Small intestine (tissue), 7 donors: Measurements from ENCODE around the gene SPCS3. TPM values are rescaled to one million over a fixed set of nuclear protein-coding genes. Genes with fewer than 3 reads are reported as not detected.

Experiments
- DNase-seq, 2 donors: peaks; one replicate each; pipeline versions ENCODE4 v3.0.0 to v3.0.0-alpha.2; 2013
- FAIRE-seq: peaks from 2 replicates; lab custom pipeline; 2012; peaks lifted over from hg19 to GRCh38; lab: Jason Lieb, UNC
- H3K27ac ChIP-seq, 3 donors: one replicate each; pipeline ENCODE4 v1.5.1; 2013; ENCODE audit warnings: low read length in 2 of 3, mild to moderate bottlenecking in 2 of 3, control low read depth in 1 of 3, inconsistent platforms in 1 of 3, low read depth in 1 of 3, moderate library complexity in 1 of 3
- H3K27me3 ChIP-seq, 3 donors: one replicate each; pipeline ENCODE4 v1.6.1; 2013; ENCODE audit warnings: low read length in 3 of 3, inconsistent platforms in 1 of 3; ENCODE audit not compliant: control insufficient read depth in 3 of 3, insufficient read depth in 3 of 3
- H3K36me3 ChIP-seq, 3 donors: one replicate each; pipeline ENCODE4 v1.6.1; 2013; ENCODE audit warnings: low read length in 3 of 3, inconsistent platforms in 1 of 3, low read depth in 1 of 3, mild to moderate bottlenecking in 1 of 3, moderate library complexity in 1 of 3; ENCODE audit not compliant: control insufficient read depth in 3 of 3, insufficient read depth in 2 of 3
- H3K4me1 ChIP-seq, 3 donors: one replicate each; pipeline ENCODE4 v1.6.1; 2013; ENCODE audit warnings: low read length in 2 of 3, inconsistent platforms in 1 of 3, low read depth in 1 of 3, mild to moderate bottlenecking in 1 of 3, moderate library complexity in 1 of 3; ENCODE audit not compliant: control insufficient read depth in 3 of 3, insufficient read depth in 2 of 3
- H3K4me3 ChIP-seq, 3 donors: one replicate each; pipeline ENCODE4 v1.5.1; 2013; ENCODE audit warnings: low read length in 3 of 3, control low read depth in 1 of 3, inconsistent platforms in 1 of 3, low read depth in 1 of 3, mild to moderate bottlenecking in 1 of 3, moderate library complexity in 1 of 3
- H3K9me3 ChIP-seq, 2 donors: one replicate each; pipeline ENCODE4 v1.6.1; 2013; ENCODE audit warnings: low read depth in 1 of 2, low read length in 1 of 2; ENCODE audit not compliant: control insufficient read depth in 2 of 2, insufficient read depth in 1 of 2
- WGBS, 3 donors: extraction: QIAGEN DNeasy Blood & Tissue Kit; methylation state at CpG; one replicate each; pipeline ENCODE4 v1.1.7; 2013; 5-methylcytosine and 5-hydroxymethylcytosine counted together
- polyA plus RNA-seq, 4 donors: library from polyadenylated mRNA; stranded (reverse) in 3 of 4; unstranded in 1 of 4; fragments of 200-250 nt in 3 of 4; fragments of 120-200 nt in 1 of 4; gene quantifications; one replicate each; pipeline versions ENCODE4 v1.2.1 to v1.2.3, GENCODE V29; 2013
- donor health status: healthy with polysubstance abuse.
- donor health status: control.
- donor health status: control.
- donor health status: Bipolar disorder and iron deficiency.
- donor health status: healthy.

Gene SPCS3
- polyA plus RNA-seq, 4 donors: 11.9 to 58.0 (median 27.2) TPM

GRCh38 chr4:176359590-176359989, 39.8 kb downstream of the SPCS3 start:
- Histone ChIP-seq H3K4me1 (no peaks in the 10 kb centered on the region), H3K36me3 (no peaks in the 10 kb centered on the region), H3K4me3 (no peak overlapping the region), H3K27ac (no peak overlapping the region), H3K27me3 (no peaks in the 10 kb centered on the region), H3K9me3 (peaks cover 0 to 2% of the 10 kb centered on the region in 2 donors)
- 74 to 87% (median 84%) methylated on average over 2 of the region's 2 CpGs for WGBS, 3 donors
- no peak for FAIRE-seq
- no peak for DNase-seq

GRCh38 chr4:176360446-176360845, 40.7 kb downstream of the SPCS3 start:
- Histone ChIP-seq H3K27ac (no peak overlapping the region), H3K9me3 (no peaks in the 10 kb centered on the region), H3K36me3 (no peaks in the 10 kb centered on the region), H3K4me1 (no peaks in the 10 kb centered on the region), H3K4me3 (no peak overlapping the region), H3K27me3 (no peaks in the 10 kb centered on the region)
- FAIRE-seq (no peak), DNase-seq (no peak)

- WGBS, 3 donors: 56 to 83% (median 66%) methylated on average over 1 of the region's 1 CpG
- FAIRE-seq: no peak
Observed at GRCh38 chr4:176363072-176363471, 43.3 kb downstream of the SPCS3 start.

GRCh38 chr4:176367771-176368465, 48.2 kb downstream of the SPCS3 start:
- Histone ChIP-seq H3K27me3 (no peaks in the 10 kb centered on the region), H3K4me1 (no peaks in the 10 kb centered on the region), H3K27ac (no peak overlapping the region), H3K4me3 (no peak overlapping the region), H3K9me3 (peaks cover 0 to 8% of the 10 kb centered on the region in 2 donors), H3K36me3 (no peaks in the 10 kb centered on the region)
- FAIRE-seq (no peak), DNase-seq (no peak)
- 51 to 72% (median 63%) methylated on average over 8 of the region's 8 CpGs for WGBS, 3 donors

More at GRCh38 chr4:176363072-176363471, 43.3 kb downstream of the SPCS3 start:
- H3K27ac ChIP-seq: no peak overlapping the region
- DNase-seq: no peak
- peaks cover 0 to 5% of the 10 kb centered on the region in 2 donors for H3K9me3 ChIP-seq
- no peak overlapping the region for H3K4me3 ChIP-seq
- no peaks in the 10 kb centered on the region for H3K27me3 ChIP-seq
- no peaks in the 10 kb centered on the region for H3K4me1 ChIP-seq
- no peaks in the 10 kb centered on the region for H3K36me3 ChIP-seq

GRCh38 chr4:176376032-176376614, 56.4 kb downstream of the SPCS3 start:
- DNase-seq (no peak), FAIRE-seq (peak; percentile 90)
- H3K27ac ChIP-seq: no peak overlapping the region
- no peaks in the 10 kb centered on the region for H3K27me3 ChIP-seq
- H3K36me3 ChIP-seq: no peaks in the 10 kb centered on the region
- H3K4me1 ChIP-seq: no peaks in the 10 kb centered on the region
- 4 to 9% (median 6%) methylated on average over 2 of the region's 2 CpGs for WGBS, 3 donors
- no peaks in the 10 kb centered on the region for H3K9me3 ChIP-seq
- no peak overlapping the region for H3K4me3 ChIP-seq

- no peaks in the 10 kb centered on the region for H3K9me3 ChIP-seq
- DNase-seq (peak; percentile 5 to 6), FAIRE-seq (no peak)
- H3K4me1 ChIP-seq: no peaks in the 10 kb centered on the region
- H3K27ac ChIP-seq: no peak overlapping the region
- H3K4me3 ChIP-seq: no peak overlapping the region
- H3K36me3 ChIP-seq: no peaks in the 10 kb centered on the region
- no peaks in the 10 kb centered on the region for H3K27me3 ChIP-seq
Observed at GRCh38 chr4:176377780-176378179, 58.0 kb downstream of the SPCS3 start.

- H3K36me3 ChIP-seq: no peaks in the 10 kb centered on the region
- H3K9me3 ChIP-seq: no peaks in the 10 kb centered on the region
- no peak overlapping the region for H3K27ac ChIP-seq
- DNase-seq (no peak), FAIRE-seq (no peak)
- H3K27me3 ChIP-seq: no peaks in the 10 kb centered on the region
- 35 to 64% (median 42%) methylated on average over 11 of the region's 11 CpGs for WGBS, 3 donors
- H3K4me3 ChIP-seq: no peak overlapping the region
- no peaks in the 10 kb centered on the region for H3K4me1 ChIP-seq
Observed at GRCh38 chr4:176380352-176381157, 60.8 kb downstream of the SPCS3 start.
